ENCODE results near the gene GOLPH3. TPM values are rescaled to one million over a fixed set of nuclear protein-coding genes. Genes with fewer than 3 reads are reported as not detected.

The GOLPH3 gene
- total and polyA plus RNA-seq, 4 donors: 64.1 to 116 (median 68.5) TPM

GRCh38 chr5:32182463-32183063 is 8.4 kb upstream of the GOLPH3 start (continued):
- TF ChIP-seq, protein P1, sequence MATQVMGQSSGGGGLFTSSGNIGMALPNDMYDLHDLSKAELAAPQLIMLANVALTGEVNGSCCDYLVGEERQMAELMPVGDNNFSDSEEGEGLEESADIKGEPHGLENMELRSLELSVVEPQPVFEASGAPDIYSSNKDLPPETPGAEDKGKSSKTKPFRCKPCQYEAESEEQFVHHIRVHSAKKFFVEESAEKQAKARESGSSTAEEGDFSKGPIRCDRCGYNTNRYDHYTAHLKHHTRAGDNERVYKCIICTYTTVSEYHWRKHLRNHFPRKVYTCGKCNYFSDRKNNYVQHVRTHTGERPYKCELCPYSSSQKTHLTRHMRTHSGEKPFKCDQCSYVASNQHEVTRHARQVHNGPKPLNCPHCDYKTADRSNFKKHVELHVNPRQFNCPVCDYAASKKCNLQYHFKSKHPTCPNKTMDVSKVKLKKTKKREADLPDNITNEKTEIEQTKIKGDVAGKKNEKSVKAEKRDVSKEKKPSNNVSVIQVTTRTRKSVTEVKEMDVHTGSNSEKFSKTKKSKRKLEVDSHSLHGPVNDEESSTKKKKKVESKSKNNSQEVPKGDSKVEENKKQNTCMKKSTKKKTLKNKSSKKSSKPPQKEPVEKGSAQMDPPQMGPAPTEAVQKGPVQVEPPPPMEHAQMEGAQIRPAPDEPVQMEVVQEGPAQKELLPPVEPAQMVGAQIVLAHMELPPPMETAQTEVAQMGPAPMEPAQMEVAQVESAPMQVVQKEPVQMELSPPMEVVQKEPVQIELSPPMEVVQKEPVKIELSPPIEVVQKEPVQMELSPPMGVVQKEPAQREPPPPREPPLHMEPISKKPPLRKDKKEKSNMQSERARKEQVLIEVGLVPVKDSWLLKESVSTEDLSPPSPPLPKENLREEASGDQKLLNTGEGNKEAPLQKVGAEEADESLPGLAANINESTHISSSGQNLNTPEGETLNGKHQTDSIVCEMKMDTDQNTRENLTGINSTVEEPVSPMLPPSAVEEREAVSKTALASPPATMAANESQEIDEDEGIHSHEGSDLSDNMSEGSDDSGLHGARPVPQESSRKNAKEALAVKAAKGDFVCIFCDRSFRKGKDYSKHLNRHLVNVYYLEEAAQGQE (IDR thresholded peaks at IDR 0.05): no peak

DNA sequence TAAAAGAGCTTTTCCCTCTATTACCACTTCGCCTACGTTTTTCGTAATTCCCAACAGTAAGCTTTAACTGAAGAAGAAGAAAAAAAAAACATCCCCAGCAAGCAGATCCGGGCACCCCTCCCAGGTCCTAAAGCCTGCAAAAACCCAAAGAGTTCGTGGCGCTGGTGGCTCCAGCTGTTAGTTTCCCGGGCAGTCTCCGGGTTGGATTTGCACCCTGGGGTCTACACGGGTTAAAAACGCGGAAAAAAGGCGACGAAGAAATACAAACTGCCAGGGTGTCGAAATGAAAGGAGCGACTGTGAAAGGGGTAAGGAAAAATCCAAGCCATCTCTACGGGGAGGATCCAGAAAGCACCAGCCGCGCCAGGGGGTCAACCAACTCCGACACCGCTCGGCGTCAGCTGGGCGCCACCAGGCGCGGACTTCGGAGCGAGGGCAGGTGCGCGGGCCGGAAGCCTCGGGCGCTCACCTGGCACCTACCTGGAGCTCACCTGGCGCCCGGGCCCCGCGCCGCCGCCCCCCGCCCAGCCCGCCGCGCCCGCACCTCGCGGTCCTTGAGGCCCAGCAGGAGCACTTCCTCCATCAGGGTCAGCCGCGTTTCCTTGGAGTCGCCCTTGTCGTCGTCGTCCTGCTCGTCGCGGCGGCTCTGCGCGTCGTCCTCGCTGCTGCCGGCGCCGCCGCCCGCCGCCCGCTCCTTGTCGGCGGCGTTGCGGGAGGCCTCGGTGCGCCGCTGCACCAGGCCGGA is 680 bp downstream of the GOLPH3 start:
- Histone ChIP-seq H3K27ac (ENCODE audit: low read depth in 1 of 2, low read length in 2 of 2) (peak overlapping the region; percentile 99 to 100), H3K4me1 (ENCODE audit: control insufficient read depth in 4 of 4, insufficient read depth in 4 of 4, low read length in 3 of 4) (peaks cover 3 to 14% (median 9%) of the 10 kb centered on the region in 4 donors)

GRCh38 chr5:32172923-32173266 is 1.2 kb downstream of the GOLPH3 start:
- Histone ChIP-seq H3K36me3 (ENCODE audit: control insufficient read depth in 4 of 4, insufficient read depth in 3 of 4, low read depth in 1 of 4, low read length in 3 of 4) (peaks cover 0 to 25% (median 19%) of the 10 kb centered on the region in 4 donors), H3K4me1 (ENCODE audit: control insufficient read depth in 4 of 4, insufficient read depth in 4 of 4, low read length in 3 of 4) (peaks cover 3 to 14% (median 9%) of the 10 kb centered on the region in 4 donors), H3K4me3 (ENCODE audit: low read depth in 1 of 3, low read length in 3 of 3) (peak overlapping the region; percentile 65 to 98 (median 93)), H3K9ac (ENCODE audit: low read depth in 1 of 2, low read length in 2 of 2) (peak overlapping the region; percentile 58 to 100), H3K27ac (ENCODE audit: low read depth in 1 of 2, low read length in 2 of 2) (peak overlapping the region; percentile 99 to 100), H3K27me3 (ENCODE audit: control insufficient read depth in 4 of 4, insufficient read depth in 4 of 4, low read length in 3 of 4) (no peaks in the 10 kb centered on the region), H3K9me3 (ENCODE audit: control insufficient read depth in 4 of 4, low read length in 3 of 4) (no peaks in the 10 kb centered on the region)
- WGBS: 0% methylated on average over 4 of the region's 4 CpGs
- TF ChIP-seq FOXA1 (IDR thresholded peaks at IDR 0.05): no peak
- TF ChIP-seq GABPA (IDR thresholded peaks at IDR 0.05 in 1 of 2, conservative IDR thresholded peaks at IDR 0.05 in 1 of 2): no peak
- TF ChIP-seq, protein P2, sequence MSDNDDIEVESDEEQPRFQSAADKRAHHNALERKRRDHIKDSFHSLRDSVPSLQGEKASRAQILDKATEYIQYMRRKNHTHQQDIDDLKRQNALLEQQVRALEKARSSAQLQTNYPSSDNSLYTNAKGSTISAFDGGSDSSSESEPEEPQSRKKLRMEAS (IDR thresholded peaks at IDR 0.05): no peak
- TF ChIP-seq RXRA (IDR thresholded peaks at IDR 0.05): no peak
- TF ChIP-seq RAD21 (IDR thresholded peaks at IDR 0.05): no peak
- TF ChIP-seq ATF3 (IDR thresholded peaks at IDR 0.05): no peak
- TF ChIP-seq YY1 (IDR thresholded peaks at IDR 0.05): no peak
- TF ChIP-seq HNF4G (IDR thresholded peaks at IDR 0.05): no peak
- TF ChIP-seq SP1 (IDR thresholded peaks at IDR 0.05): no peak
- TF ChIP-seq, protein P1 (IDR thresholded peaks at IDR 0.05): no peak
- no peak for TF ChIP-seq TAF1 (conservative IDR thresholded peaks at IDR 0.05)
- TF ChIP-seq FOXA2 (IDR thresholded peaks at IDR 0.05): no peak
- no peak for TF ChIP-seq CTCF (IDR thresholded peaks at IDR 0.05; ENCODE audit: low read depth, low read length, missing input control)
- no peak for TF ChIP-seq EGR1 (IDR thresholded peaks at IDR 0.05; ENCODE audit: low read depth in 2 of 2)
- no peak for TF ChIP-seq NR2F2 (IDR thresholded peaks at IDR 0.05)
- no peak for TF ChIP-seq JUND (IDR thresholded peaks at IDR 0.05)
- no peak for TF ChIP-seq HNF4A (conservative IDR thresholded peaks at IDR 0.05)
- DNase-seq (ENCODE audit: low spot score): no peak

More for the DNA sequence above, 680 bp downstream of the GOLPH3 start:
- peak overlapping the region; percentile 88 to 98 (median 93) for H3K4me3 ChIP-seq (ENCODE audit: low read depth in 1 of 3, low read length in 3 of 3)
- peak; percentile 71 for DNase-seq (ENCODE audit: low spot score)
- H3K9me3 ChIP-seq (ENCODE audit: control insufficient read depth in 4 of 4, low read length in 3 of 4): no peaks in the 10 kb centered on the region
- H3K9ac ChIP-seq (ENCODE audit: low read depth in 1 of 2, low read length in 2 of 2): peak overlapping the region; percentile 98 to 100
- H3K36me3 ChIP-seq (ENCODE audit: control insufficient read depth in 4 of 4, insufficient read depth in 3 of 4, low read depth in 1 of 4, low read length in 3 of 4): peaks cover 0 to 19% (median 16%) of the 10 kb centered on the region in 4 donors
- H3K27me3 ChIP-seq (ENCODE audit: control insufficient read depth in 4 of 4, insufficient read depth in 4 of 4, low read length in 3 of 4): no peaks in the 10 kb centered on the region
- TF ChIP-seq HNF4A (conservative IDR thresholded peaks at IDR 0.05) (peak; percentile 42 to 64), RXRA (IDR thresholded peaks at IDR 0.05) (peak in 1 of 2 donors; percentile 15), RAD21 (IDR thresholded peaks at IDR 0.05) (peak; percentile 10 to 47), TAF1 (conservative IDR thresholded peaks at IDR 0.05) (no peak)
- under 1% methylated on average over 74 of the region's 74 CpGs for WGBS
